GM18909 (cell line): ENCODE measurements around the gene AFAP1L1.

Experiments
- ATAC-seq: cut with Tn5 transposase; IDR thresholded peaks from one replicate; pipeline ENCODE4 v1.9.1; 2021; ENCODE audit warnings: mild to moderate bottlenecking; ENCODE audit not compliant: unreplicated experiment, poor library complexity

The AFAP1L1 gene

DNA sequence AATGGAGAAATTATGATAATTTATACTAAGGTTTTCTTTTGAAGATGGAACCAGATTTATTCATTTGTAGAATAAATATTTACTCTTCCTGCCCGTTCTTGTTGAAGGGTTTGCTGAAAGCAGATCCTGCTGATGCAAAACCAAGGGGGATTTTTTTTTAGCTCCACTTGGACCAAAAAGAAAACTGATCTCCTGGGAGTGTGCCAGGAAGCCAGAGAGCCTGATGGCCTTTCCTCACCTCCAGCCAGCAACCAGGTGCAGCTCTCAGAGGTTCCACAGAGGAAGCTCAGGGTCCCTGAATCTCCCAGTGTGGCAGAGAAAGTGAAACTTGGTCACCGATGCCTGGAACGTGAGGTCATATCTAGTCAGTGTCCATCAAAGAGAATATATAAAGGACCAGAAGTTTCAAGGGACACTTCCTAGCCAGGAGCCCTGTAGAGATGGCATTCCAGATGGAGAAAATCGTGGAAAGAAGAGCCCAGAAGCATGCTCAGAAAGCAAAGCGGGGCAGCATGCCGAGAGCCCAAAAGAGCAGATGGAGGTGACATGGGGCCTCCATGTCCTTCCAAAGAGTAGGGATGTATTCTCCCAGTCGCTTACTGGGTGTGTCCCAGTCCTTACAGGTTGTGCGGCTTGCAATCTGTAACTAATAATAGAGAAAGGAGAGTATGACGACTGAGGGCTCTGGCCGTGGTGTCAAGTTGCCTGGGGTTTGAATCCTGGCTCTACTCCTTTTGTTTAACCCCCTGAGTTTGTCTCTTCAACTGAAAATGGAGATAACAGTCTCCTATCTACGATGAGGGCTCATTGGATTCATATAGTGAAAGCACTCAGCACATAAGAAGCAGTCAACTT is 12.2 kb downstream of the AFAP1L1 start:
- no peak for ATAC-seq

DNA sequence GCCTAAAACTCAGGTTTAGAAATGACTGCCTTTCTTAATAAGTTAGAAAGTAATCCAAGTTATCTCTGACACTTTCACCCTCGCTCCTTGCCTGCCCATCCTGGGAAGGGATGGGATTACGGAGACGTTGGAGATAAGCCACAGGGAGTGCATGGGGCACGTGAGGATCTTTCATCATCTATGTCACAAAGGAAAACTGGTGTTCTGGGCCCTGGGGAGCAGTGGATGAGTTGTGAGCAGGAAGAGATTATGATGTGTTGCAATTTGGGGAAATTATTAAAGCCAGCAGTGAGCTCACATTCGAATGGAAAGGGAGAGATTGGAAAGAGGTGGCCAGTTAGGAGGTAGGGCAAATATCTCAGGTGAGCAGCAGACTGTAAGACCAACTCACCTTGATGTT is 12.8 kb downstream of the AFAP1L1 start:
- ATAC-seq: no peak

GRCh38 chr5:149285153-149285552 is 13.5 kb downstream of the AFAP1L1 start:
- ATAC-seq: no peak

- no peak for ATAC-seq
Observed at GRCh38 chr5:149288436-149288835, 16.8 kb downstream of the AFAP1L1 start.

- ATAC-seq: no peak
Observed at GRCh38 chr5:149289301-149289700, 17.6 kb downstream of the AFAP1L1 start.

- ATAC-seq: no peak
Observed at GRCh38 chr5:149294872-149295829, 23.5 kb downstream of the AFAP1L1 start.

GRCh38 chr5:149297340-149298025 is 25.8 kb downstream of the AFAP1L1 start:
- ATAC-seq: no peak

DNA sequence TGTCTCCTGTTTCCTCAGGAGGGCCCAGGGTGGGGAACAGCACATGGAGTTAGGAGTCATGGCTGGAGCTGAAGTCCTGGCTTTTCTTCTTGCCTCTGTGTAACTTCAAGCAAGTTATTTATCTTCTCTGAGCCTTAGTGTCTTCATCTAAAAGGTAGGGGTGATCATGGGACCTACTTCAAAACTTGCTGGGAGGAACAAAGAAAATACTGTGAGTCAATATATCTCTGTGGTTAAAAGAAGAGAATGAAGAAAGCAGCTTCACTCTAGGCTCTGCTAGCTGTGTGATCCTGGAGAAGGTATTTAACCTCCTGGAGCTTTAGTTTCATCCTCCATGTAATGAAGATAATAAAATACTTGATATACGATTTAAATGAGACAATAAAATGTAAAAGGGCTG is 26.5 kb downstream of the AFAP1L1 start:
- ATAC-seq: no peak

GRCh38 chr5:149298842-149299404 is 27.3 kb downstream of the AFAP1L1 start:
- no peak for ATAC-seq

DNA sequence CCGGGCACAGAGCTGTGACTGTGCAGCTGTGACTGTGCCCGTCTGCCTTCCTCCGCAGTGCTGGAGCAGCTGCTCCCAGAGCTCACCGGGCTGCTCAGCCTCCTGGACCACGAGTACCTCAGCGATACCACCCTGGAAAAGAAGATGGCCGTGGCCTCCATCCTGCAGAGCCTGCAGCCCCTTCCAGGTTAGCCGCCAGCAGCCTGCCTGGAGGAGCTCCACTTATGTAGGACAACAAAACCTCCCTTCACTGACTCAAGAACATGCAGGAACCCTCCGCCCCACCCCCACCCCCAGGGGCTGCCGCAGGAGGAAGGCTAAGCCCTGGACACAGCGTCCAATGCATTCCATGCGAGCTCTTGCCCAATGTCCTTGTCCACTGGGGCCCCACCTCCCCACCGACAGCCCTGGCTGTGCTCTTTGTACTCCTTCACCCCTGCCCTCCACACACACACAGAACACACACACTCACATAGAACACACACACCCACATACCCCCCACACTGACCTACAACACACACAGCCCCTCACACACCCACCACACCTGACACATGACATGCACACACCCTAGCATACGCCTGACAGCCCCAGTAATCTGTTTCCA is 27.9 kb downstream of the AFAP1L1 start:
- ATAC-seq: no peak

DNA sequence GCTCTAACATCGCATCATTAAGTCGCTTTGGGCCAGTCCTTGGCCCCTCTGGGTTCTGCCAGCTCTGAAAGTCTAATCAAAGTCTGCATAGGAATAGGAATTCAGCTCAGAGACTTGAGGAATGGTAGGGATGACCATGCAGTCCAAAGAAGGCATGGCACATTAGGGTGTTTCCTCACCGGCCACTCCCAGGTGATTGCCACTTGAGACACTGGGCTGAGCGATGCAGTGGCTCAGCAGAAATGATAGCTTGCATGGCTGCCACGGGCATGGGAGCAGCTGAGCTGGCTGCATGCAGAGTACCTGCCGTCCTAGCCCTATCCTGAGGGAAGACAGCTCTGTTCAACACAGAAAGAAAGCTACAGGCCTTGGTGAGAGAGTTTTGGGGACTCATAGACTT is 28.8 kb downstream of the AFAP1L1 start:
- ATAC-seq: no peak

DNA sequence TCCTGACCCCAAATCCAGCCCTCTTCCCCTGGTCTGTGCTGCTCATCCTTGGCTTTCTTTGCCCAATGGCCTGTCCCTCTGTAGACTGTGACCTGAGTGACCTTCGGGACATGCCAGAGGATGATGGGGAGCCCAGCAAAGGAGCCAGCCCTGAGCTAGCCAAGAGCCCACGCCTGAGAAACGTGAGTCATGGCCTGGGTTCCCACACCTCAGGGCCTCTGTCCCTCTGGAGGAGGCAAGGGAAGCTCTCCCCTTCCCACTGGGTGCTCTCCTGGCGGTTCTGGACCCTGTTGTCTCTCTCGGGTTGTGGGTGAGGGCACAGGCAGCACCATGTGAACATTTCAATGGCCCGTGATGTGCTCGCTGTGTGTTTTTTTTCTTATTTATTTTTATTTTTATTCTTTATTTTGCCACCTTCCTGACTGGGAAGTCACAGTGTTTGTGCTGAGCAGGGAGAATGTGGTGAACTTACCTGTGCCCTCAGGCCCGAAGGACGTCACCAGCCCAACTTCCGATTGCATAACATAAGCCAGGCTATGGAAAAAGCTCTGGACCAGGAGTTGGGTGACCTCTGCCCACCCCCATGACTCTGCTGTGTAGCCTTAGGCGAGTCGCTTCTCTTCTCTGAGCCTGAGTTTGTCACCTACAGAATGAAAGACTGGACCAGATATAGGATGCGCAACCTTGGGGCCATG is 29.5 kb downstream of the AFAP1L1 start:
- ATAC-seq: no peak

GRCh38 chr5:149301744-149302380 is 30.2 kb downstream of the AFAP1L1 start:
- no peak for ATAC-seq

GRCh38 chr5:149302641-149303040 is 31.0 kb downstream of the AFAP1L1 start:
- no peak for ATAC-seq

- no peak for ATAC-seq
Observed at GRCh38 chr5:149303210-149303609, 31.6 kb downstream of the AFAP1L1 start.

- ATAC-seq: no peak
Observed at GRCh38 chr5:149304195-149305078, 32.8 kb downstream of the AFAP1L1 start.

GRCh38 chr5:149309354-149309753 is 37.7 kb downstream of the AFAP1L1 start:
- no peak for ATAC-seq

DNA sequence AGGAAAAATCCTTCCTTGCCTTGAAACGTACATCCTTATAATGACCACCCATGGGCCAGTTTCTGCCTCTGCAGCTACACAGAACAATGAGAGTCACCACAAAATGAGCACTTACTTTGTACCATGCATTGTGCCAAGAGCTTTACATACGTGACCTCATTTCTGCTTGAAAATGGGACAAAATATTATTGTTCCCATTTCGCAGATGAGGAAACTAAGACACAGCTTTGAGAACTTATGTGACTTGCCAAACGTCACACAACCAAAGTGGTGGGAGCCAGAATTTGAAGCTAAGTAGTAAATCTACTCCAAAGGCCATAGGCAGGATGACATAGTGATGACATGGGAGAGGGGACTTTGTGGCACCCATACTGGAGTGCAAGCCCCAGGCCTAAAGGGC is 38.8 kb downstream of the AFAP1L1 start:
- ATAC-seq: no peak
